CD4-positive, alpha-beta memory T cell (primary cell): ENCODE data around the gene RNF149. TPM values are rescaled to one million over a fixed set of nuclear protein-coding genes. Genes with fewer than 3 reads are reported as not detected.
A peak's percentile ranks its signal among the peaks of the same experiment; 100 is the strongest.

ENCODE experiments used
- CTCF ChIA-PET: fragments of 350-600 bp; sonication (Branson Sonifier 250); formaldehyde crosslinking; loops from one replicate; lab custom pipeline; 2021; ENCODE audit warnings: inconsistent platforms; ENCODE audit not compliant: partially characterized antibody; lab: Charles Lee
- POLR2A ChIA-PET: fragments of 350-600 bp; sonication (Branson Sonifier 250); formaldehyde crosslinking; loops from one replicate; lab custom pipeline; 2021; ENCODE audit not compliant: partially characterized antibody; lab: Charles Lee
- DNase-seq, 5 donors: peaks; one replicate each; pipeline versions ENCODE4 v3.0.0 to v3.0.0-alpha.2; 2020 to 2022; ENCODE audit warnings: mixed read lengths in 1 of 5
- H3K27ac ChIP-seq: one replicate; pipeline ENCODE4 v1.7.0; 2013; ENCODE audit warnings: low read depth, low read length
- H3K27me3 ChIP-seq: 2 replicates; pipeline ENCODE4 v1.7.0; 2013; ENCODE audit warnings: mild to moderate bottlenecking, low read length, moderate library complexity; ENCODE audit not compliant: insufficient read depth
- H3K36me3 ChIP-seq: 2 replicates; pipeline ENCODE4 v1.7.0; 2013; ENCODE audit warnings: mild to moderate bottlenecking, low read length, moderate library complexity; ENCODE audit not compliant: insufficient read depth
- H3K4me1 ChIP-seq: 2 replicates; pipeline ENCODE4 v1.7.0; 2013; ENCODE audit warnings: mild to moderate bottlenecking, low read length, moderate library complexity; ENCODE audit not compliant: insufficient read depth
- H3K4me3 ChIP-seq, 2 donors: one replicate each; pipeline ENCODE4 v1.7.0; 2013; ENCODE audit warnings: low read length in 2 of 2, mild to moderate bottlenecking in 1 of 2
- H3K9me3 ChIP-seq, 2 donors: one replicate each; pipeline ENCODE4 v1.7.0; 2013; ENCODE audit warnings: low read length in 2 of 2, control low read depth in 1 of 2; ENCODE audit not compliant: control insufficient read depth in 1 of 2
- H3K27ac Mint-ChIP-seq, 7 donors: one replicate each; pipeline ENCODE4 v1.8.0; 2020 to 2021; ENCODE audit warnings: mixed read lengths in 7 of 7, mild to moderate bottlenecking in 6 of 7, inconsistent platforms in 3 of 7, moderate library complexity in 3 of 7
- H3K27me3 Mint-ChIP-seq, 2 donors: one replicate each; pipeline ENCODE4 v1.8.0; 2020 to 2021; ENCODE audit warnings: mixed read lengths in 2 of 2
- H3K36me3 Mint-ChIP-seq, 2 donors: one replicate each; pipeline ENCODE4 v1.8.0; 2020 to 2021; ENCODE audit warnings: mixed read lengths in 2 of 2, inconsistent platforms in 1 of 2, mild to moderate bottlenecking in 1 of 2
- H3K4me1 Mint-ChIP-seq, 4 donors: one replicate each; pipeline ENCODE4 v1.8.0; 2020 to 2021; ENCODE audit warnings: mixed read lengths in 4 of 4, mild to moderate bottlenecking in 1 of 4
- H3K4me3 Mint-ChIP-seq, 8 donors: one replicate each; pipeline ENCODE4 v1.8.0; 2020 to 2021; ENCODE audit warnings: mixed read lengths in 8 of 8, mild to moderate bottlenecking in 7 of 8, moderate library complexity in 6 of 8, inconsistent platforms in 3 of 8
- H3K9me3 Mint-ChIP-seq, 8 donors: one replicate each; pipeline ENCODE4 v1.8.0; 2020 to 2021; ENCODE audit warnings: mixed read lengths in 8 of 8, mild to moderate bottlenecking in 5 of 8, inconsistent platforms in 3 of 8, moderate library complexity in 1 of 8
- intact Hi-C: fragments of 100-400 bp; cut with micrococcal nuclease; formaldehyde crosslinking; loops from one replicate; pipeline ENCODE4 v1.15.1; 2023
- polyA plus RNA-seq, 2 donors: library from polyadenylated mRNA; unstranded; fragments of 300-500 nt; fragmentation: Illumina TruSeq; gene quantifications; one replicate each; pipeline ENCODE4 v1.2.3, GENCODE V29; 2021
- total RNA-seq, 2 experiments: library from RNA; stranded (reverse); gene quantifications; one replicate each; pipeline ENCODE4 v1.2.3, GENCODE V29; 2021

RNF149 gene
- total and polyA plus RNA-seq, 4 experiments from 2014 or later: 67.6 to 154 (median 116) TPM

DNA sequence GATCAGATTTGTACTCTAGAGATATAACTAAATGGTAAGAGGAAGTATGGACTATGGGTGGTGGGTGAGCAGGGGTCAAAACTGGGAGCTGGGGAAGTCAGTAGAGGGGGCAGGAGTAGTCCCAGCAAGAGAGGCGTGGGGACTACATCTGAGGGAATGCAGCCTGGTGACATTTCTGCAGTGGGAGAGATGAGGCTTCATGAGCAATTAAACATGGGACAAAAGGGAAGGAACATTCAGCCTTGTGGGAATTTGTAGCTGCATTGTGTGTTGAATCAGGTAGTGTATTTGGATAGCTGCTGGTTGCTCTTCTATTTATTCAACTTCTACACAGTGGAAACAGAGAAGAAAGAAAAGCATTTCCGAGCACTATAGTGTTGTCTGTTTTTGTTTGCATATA is 52.2 kb downstream of the RNF149 start:
- no peak overlapping the region for H3K4me3 ChIP-seq
- Mint-ChIP-seq H3K4me1 (peaks cover 38 to 79% (median 52%) of the 10 kb centered on the region in 4 donors), H3K36me3 (peaks cover 28 to 56% of the 10 kb centered on the region in 2 donors), H3K4me3 (peak overlapping the region in 7 of 8 donors; percentile 2 to 61 (median 43)), H3K27me3 (no peaks in the 10 kb centered on the region), H3K9me3 (peaks cover 0 to 6% (median 0%) of the 10 kb centered on the region in 8 donors), H3K27ac (peak overlapping the region in 4 of 7 donors; percentile 51 to 83 (median 79))
- intact Hi-C loops: loop anchor here (10.0 kb wide), 1 partner anchor 52 kb away; no protein-coding TSS in a partner anchor
- no peaks in the 10 kb centered on the region for H3K27me3 ChIP-seq
- DNase-seq: no peak
- H3K4me1 ChIP-seq: peaks cover 40% of the 10 kb centered on the region
- ChIA-PET CTCF (interaction anchor here (1.4 kb wide), 1 partner anchor 51 kb away, joined by 3 read pairs; no protein-coding TSS in a partner anchor), POLR2A (interaction anchor here (1.1 kb wide), 1 partner anchor 52 kb away, joined by 3 read pairs; the partner anchor contains the start of gene RNF149)
- no peaks in the 10 kb centered on the region for H3K9me3 ChIP-seq
- H3K36me3 ChIP-seq: peaks cover 8% of the 10 kb centered on the region
- no peak overlapping the region for H3K27ac ChIP-seq

DNA sequence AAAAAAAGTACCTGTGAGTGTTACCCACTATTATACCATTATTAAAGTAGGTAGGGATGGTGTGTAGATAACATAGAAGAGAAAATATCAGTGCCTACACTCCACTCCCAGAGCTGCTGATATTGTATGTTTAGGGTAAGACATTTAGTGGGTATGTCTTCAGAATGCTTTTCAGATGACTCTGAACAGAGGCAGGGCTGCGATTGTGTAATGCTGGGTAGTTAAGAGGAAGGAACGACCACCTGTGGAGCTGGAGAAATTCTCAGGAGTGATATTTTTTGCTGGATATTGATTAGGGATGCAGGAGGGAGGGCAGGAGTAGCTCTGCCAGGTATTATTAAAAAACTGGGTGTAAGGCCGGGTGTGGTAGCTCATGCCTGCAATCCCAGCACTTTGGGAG is 53.0 kb downstream of the RNF149 start:
- CTCF ChIA-PET: interaction anchor here (1.4 kb wide), 1 partner anchor 50 kb away, joined by 3 read pairs; no protein-coding TSS in a partner anchor
- Histone ChIP-seq H3K36me3 (peaks cover 8% of the 10 kb centered on the region), H3K4me3 (no peak overlapping the region), H3K27ac (no peak overlapping the region), H3K4me1 (peaks cover 40% of the 10 kb centered on the region), H3K9me3 (no peaks in the 10 kb centered on the region), H3K27me3 (no peaks in the 10 kb centered on the region)
- H3K27me3 Mint-ChIP-seq: no peaks in the 10 kb centered on the region
- H3K4me3 Mint-ChIP-seq: peak overlapping the region in 6 of 8 donors; percentile 15 to 79 (median 54)
- H3K9me3 Mint-ChIP-seq: peaks cover 0 to 6% (median 0%) of the 10 kb centered on the region in 8 donors
- H3K4me1 Mint-ChIP-seq: peaks cover 36 to 76% (median 52%) of the 10 kb centered on the region in 4 donors
- DNase-seq: no peak
- POLR2A ChIA-PET: no interaction called here
- peak overlapping the region in 5 of 7 donors; percentile 21 to 90 (median 77) for H3K27ac Mint-ChIP-seq
- H3K36me3 Mint-ChIP-seq: peaks cover 28 to 48% of the 10 kb centered on the region in 2 donors
- intact Hi-C loops: loop anchor here (10.0 kb wide), 1 partner anchor 51 kb away; no protein-coding TSS in a partner anchor

DNA sequence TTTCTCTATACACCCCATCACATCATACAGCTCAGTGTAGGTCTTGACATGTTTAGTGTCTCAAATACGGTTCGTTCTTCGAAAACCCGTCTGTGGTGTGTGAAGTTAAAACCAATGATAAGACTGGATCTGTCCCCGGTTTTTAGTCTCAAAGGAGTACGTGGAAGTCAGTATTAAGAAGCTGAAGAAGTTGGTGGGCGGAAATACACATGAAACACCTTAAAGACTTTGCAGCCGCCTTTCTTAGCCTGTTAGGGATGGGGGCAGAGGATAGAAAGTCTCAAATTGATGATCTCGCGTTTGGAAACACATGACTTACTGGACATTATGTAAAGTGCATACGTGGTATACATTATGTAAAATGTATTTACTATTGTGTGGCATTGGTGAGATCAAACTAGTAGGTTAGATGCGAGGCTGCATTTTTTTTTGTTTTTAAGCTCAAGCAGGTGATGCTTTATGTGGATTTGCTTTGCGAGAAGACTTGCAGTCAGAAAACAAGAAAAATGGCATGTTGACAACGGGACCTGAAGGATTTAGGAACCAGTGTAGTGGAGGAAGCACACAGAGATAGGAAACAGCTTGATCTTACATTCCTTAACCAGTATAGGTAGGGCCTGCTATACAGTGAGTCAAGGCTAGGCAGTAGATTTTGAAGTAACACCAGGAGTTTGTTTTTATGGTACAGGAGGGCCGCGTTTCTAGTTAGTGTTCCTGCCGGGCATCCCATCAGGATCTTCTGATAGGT is 54.6 kb downstream of the RNF149 start:
- Mint-ChIP-seq H3K36me3 (peaks cover 19 to 36% of the 10 kb centered on the region in 2 donors), H3K9me3 (peaks cover 0 to 6% (median 0%) of the 10 kb centered on the region in 8 donors), H3K27me3 (no peaks in the 10 kb centered on the region), H3K4me3 (peak overlapping the region; percentile 89 to 99 (median 96)), H3K4me1 (peaks cover 31 to 66% (median 46%) of the 10 kb centered on the region in 4 donors), H3K27ac (peak overlapping the region; percentile 84 to 99 (median 95))
- Histone ChIP-seq H3K4me3 (peak overlapping the region; percentile 88 to 94), H3K36me3 (peaks cover 4% of the 10 kb centered on the region), H3K27ac (peak overlapping the region; percentile 97), H3K27me3 (no peaks in the 10 kb centered on the region), H3K4me1 (peaks cover 40% of the 10 kb centered on the region), H3K9me3 (no peaks in the 10 kb centered on the region)
- ChIA-PET CTCF (interaction anchor here (1.1 to 2.5 kb wide), 9 partner anchors 9 to 134 kb away, joined by 3 to 13 read pairs (median 5); partner anchors contain the start of gene CREG2), POLR2A (interaction anchor here (0.7 to 5.3 kb wide), 26 partner anchors 9 to 691 kb away, joined by 3 to 50 read pairs (median 6); partner anchors contain the start of genes CREG2, PDCL3, RFX8 and RNF149)
- intact Hi-C loops: loop anchor here (1.0 to 10.0 kb wide), 6 partner anchors 49 to 691 kb away; partner anchors contain the start of genes CREG2, PDCL3 and RPL31
- no peak for DNase-seq

DNA sequence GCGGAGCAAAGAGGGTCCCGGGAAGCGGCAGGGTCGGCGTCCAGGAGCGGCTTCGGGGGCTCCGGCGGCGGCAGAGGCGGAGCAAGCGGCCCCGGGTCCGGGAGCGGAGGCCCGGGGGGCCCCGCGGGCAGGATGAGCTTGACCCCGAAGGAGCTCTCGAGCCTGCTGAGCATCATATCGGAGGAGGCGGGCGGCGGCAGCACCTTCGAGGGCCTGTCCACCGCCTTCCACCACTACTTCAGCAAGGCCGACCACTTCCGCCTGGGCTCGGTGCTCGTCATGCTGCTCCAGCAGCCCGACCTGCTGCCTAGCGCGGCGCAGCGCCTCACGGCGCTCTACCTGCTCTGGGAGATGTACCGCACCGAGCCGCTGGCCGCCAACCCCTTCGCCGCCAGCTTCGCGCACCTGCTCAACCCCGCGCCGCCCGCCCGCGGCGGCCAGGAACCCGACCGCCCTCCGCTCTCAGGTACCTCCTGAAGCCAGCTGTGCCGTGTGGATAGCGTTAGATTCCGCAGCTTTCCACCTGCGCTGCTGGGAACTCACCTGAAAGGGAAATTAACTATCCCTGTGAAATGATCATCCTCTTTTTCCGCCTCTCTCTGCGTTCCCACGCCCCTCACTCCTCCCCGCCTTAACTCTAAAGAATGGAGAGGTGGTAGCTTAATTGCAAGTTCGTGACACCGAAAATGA is 55.3 kb downstream of the RNF149 start:
- H3K4me3 ChIP-seq: peak overlapping the region; percentile 88 to 94

DNA sequence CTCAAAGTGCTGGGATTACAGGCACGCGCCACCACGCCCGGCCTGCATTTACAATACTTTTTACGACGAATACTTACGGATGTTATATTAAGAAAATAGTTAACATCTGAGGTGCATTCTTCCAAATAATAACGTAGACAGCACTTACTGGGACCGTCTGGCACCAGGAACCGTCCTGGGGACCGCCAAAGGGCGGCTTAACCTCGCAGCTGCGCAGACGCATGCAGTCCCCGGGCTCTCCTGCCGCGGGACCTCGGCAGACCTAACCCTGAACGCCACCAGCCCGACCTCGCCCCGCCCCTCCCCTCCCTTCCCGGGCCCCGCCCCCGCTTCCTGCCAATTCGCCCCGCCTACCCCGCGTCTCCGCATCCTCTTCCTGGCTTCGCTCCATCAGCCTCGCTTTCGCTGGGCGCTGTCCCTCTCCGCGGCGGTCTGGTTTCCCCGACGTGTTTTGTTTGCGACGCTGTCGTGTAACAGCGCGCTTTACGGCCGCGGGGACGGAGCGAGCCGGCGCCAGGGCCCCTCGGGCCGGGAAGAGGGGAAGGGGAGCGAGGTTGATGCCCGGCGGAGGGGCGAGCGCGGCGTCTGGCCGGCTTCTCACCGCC is 56.0 kb downstream of the RNF149 start, which contains the start of gene CNOT11:
CNOT11 (plus strand) TSS at position 479 of the 605 bp plus-strand sequence; CDS start at position 558, 79 bp downstream.
- no peaks in the 10 kb centered on the region for H3K27me3 ChIP-seq
- no peaks in the 10 kb centered on the region for H3K9me3 ChIP-seq
- intact Hi-C loops: loop anchor here (1.0 to 10.0 kb wide), 7 partner anchors 48 to 690 kb away; partner anchors contain the start of genes CREG2, PDCL3 and RPL31
- CTCF ChIA-PET: interaction anchor here (0.8 to 2.5 kb wide), 7 partner anchors 13 to 240 kb away, joined by 3 to 13 read pairs (median 4); partner anchors contain the start of gene RNF149
- H3K36me3 ChIP-seq: no peaks in the 10 kb centered on the region
- peak; percentile 98 to 99 (median 99) for DNase-seq
- H3K27ac Mint-ChIP-seq: peak within 1 kb of the TSS; percentile 84 to 99 (median 95)
- peaks cover 0 to 6% (median 0%) of the 10 kb centered on the region in 8 donors for H3K9me3 Mint-ChIP-seq
- peak within 1 kb of the TSS; percentile 89 to 99 (median 96) for H3K4me3 Mint-ChIP-seq
- H3K27me3 Mint-ChIP-seq: no peaks in the 10 kb centered on the region
- H3K4me3 ChIP-seq: peak within 1 kb of the TSS; percentile 88 to 94
- POLR2A ChIA-PET: interaction anchor here (0.8 to 5.3 kb wide), 22 partner anchors 10 to 690 kb away, joined by 3 to 50 read pairs (median 6); partner anchors contain the start of genes PDCL3, RNF149 and RPL31
- peak within 1 kb of the TSS; percentile 97 for H3K27ac ChIP-seq
- peaks cover 37% of the 10 kb centered on the region for H3K4me1 ChIP-seq
- H3K36me3 Mint-ChIP-seq: peaks cover 8 to 25% of the 10 kb centered on the region in 2 donors
- peaks cover 29 to 57% (median 41%) of the 10 kb centered on the region in 4 donors for H3K4me1 Mint-ChIP-seq

More for the DNA sequence above, 55.3 kb downstream of the RNF149 start:
- peaks cover 13 to 31% of the 10 kb centered on the region in 2 donors for H3K36me3 Mint-ChIP-seq
- H3K27ac Mint-ChIP-seq: peak overlapping the region; percentile 84 to 99 (median 95)
- H3K27me3 Mint-ChIP-seq: no peaks in the 10 kb centered on the region
- ChIA-PET POLR2A (interaction anchor here (0.9 to 5.3 kb wide), 27 partner anchors 9 to 690 kb away, joined by 3 to 50 read pairs (median 6); partner anchors contain the start of genes CREG2, PDCL3, RNF149 and TBC1D8), CTCF (interaction anchor here (1.1 to 2.5 kb wide), 9 partner anchors 10 to 134 kb away, joined by 3 to 13 read pairs (median 5); partner anchors contain the start of gene CREG2)
- no peaks in the 10 kb centered on the region for H3K27me3 ChIP-seq
- intact Hi-C loops: loop anchor here (1.0 to 10.0 kb wide), 6 partner anchors 48 to 690 kb away; partner anchors contain the start of genes CREG2, PDCL3 and RPL31
- peaks cover 37% of the 10 kb centered on the region for H3K4me1 ChIP-seq
- peak overlapping the region; percentile 97 for H3K27ac ChIP-seq
- H3K9me3 ChIP-seq: no peaks in the 10 kb centered on the region
- H3K4me1 Mint-ChIP-seq: peaks cover 31 to 62% (median 44%) of the 10 kb centered on the region in 4 donors
- peaks cover 3% of the 10 kb centered on the region for H3K36me3 ChIP-seq
- DNase-seq: peak in 4 of 5 donors; percentile 80 to 89 (median 84)
- peaks cover 0 to 6% (median 0%) of the 10 kb centered on the region in 8 donors for H3K9me3 Mint-ChIP-seq
- H3K4me3 Mint-ChIP-seq: peak overlapping the region; percentile 89 to 99 (median 96)
